ENCODE measurements around the gene NSF.

GRCh38 chr17:46739982-46740381 is 149.5 kb downstream of the NSF start:
- no peak for TF ChIP-seq CTCF (IDR thresholded peaks at IDR 0.05; ENCODE audit: low read depth, low read length)
- no peak for TF ChIP-seq EZH2phosphoT487 (IDR thresholded peaks at IDR 0.05; ENCODE audit: low read depth)

Data from OCI-LY3 (cell line).